Adrenal gland (tissue), 5 donors: Measurements from ENCODE around the gene NR2E1.

Experiments used
- POLR2A ChIP-seq, 2 donors: fragments of 450-650 bp; IDR thresholded peaks; one replicate each; pipeline ENCODE4 v1.6.1; 2017; ENCODE audit warnings: antibody characterized with exemption in 2 of 2, mild to moderate bottlenecking in 2 of 2, moderate library complexity in 1 of 2
- TF ChIP-seq, protein P1 (sequence below), 6 experiments: fragments of 450-650 bp in 4 of 6; fragments of 200-600 bp in 2 of 6; sonication (generic) in 1 of 6; IDR thresholded peaks; 1 replicate in 5 of 6; 2 replicates in 1 of 6; pipeline versions ENCODE4 v1.5.1 to v1.8.0; 2016 to 2021; ENCODE audit warnings: antibody characterized with exemption in 6 of 6, mild to moderate bottlenecking in 2 of 6, moderate library complexity in 1 of 6
- donor health status: DM: no; HTN: no; CAD: no.

DNA sequence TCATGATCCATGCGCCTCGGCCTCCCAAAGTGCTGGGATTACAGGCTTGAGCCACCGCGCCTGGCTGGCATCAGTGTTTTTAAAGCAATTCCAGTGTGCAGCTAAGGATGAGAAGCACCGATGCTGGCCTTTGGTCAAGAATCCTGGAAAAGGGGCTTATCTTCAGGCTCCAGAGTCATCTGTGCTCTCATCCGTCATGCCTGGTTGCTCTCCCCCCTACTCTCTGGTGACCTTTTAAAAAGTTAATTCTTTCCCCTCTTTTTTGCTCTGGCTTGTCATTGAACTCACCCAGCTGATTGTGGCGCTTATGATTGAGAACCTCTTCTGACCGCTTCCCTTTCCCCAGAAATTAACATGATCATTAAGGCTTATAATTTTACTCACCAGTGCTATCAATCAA lies 28.7 kb downstream of the NR2E1 start:
- TF ChIP-seq POLR2A (IDR thresholded peaks at IDR 0.05) = no peak
- TF ChIP-seq, protein P1, sequence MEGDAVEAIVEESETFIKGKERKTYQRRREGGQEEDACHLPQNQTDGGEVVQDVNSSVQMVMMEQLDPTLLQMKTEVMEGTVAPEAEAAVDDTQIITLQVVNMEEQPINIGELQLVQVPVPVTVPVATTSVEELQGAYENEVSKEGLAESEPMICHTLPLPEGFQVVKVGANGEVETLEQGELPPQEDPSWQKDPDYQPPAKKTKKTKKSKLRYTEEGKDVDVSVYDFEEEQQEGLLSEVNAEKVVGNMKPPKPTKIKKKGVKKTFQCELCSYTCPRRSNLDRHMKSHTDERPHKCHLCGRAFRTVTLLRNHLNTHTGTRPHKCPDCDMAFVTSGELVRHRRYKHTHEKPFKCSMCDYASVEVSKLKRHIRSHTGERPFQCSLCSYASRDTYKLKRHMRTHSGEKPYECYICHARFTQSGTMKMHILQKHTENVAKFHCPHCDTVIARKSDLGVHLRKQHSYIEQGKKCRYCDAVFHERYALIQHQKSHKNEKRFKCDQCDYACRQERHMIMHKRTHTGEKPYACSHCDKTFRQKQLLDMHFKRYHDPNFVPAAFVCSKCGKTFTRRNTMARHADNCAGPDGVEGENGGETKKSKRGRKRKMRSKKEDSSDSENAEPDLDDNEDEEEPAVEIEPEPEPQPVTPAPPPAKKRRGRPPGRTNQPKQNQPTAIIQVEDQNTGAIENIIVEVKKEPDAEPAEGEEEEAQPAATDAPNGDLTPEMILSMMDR (IDR thresholded peaks at IDR 0.05) = no peak
